ENCODE results near the gene CLCN1.
"Not testable (repeated sequence)": the region's sequence is repeated elsewhere in the genome, so short reads cannot be mapped to it uniquely, and the experiment has no call there.

Gene CLCN1

DNA sequence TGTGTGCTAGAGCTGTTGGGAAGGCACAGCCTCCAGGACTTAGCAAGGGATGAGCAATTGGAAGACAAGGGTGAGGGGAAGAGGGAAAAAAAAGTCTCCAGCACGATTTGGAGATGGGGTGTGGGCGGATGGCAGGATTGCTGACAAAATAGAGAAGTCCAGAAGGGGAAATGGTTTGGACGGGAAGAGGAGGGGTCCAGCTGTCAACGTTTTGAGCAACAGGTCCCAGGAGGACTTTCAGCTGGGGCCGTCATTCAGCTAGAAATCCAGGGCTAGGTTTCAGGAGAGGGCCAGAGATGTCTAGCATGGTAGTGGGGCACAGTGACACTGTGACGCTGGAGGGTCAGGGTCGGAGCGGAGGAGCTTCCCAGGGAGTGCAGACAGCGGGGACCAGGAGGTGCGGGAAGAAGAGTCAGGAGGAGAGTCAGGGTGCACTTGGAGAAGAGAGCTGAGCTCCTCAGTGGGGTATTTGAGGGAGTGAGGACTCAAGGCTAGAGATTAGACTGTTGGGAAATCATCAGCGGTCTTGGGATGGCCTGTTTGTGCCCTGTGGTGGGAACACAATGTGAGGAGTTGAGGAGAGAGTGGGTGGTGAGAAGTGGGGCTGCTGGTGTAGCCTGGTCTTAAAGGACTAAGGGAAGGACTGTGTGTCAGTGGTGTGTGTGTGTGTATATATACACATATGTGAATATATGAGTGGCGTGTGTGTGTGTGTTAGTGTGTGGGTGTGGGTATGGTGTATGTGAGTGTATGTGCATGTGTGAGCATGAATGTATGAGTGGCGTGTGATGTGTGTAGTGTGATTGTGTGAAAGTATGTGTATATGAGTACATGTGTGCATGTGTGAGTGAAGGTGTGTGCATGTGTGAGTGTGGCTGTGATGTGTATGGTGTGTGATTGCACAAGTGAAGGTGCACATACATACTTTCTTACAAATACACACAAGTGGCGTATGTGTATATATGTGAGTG, 69.0 kb downstream of the CLCN1 start:
- DNase-seq (ENCODE audit: low read depth): no peak

DNA sequence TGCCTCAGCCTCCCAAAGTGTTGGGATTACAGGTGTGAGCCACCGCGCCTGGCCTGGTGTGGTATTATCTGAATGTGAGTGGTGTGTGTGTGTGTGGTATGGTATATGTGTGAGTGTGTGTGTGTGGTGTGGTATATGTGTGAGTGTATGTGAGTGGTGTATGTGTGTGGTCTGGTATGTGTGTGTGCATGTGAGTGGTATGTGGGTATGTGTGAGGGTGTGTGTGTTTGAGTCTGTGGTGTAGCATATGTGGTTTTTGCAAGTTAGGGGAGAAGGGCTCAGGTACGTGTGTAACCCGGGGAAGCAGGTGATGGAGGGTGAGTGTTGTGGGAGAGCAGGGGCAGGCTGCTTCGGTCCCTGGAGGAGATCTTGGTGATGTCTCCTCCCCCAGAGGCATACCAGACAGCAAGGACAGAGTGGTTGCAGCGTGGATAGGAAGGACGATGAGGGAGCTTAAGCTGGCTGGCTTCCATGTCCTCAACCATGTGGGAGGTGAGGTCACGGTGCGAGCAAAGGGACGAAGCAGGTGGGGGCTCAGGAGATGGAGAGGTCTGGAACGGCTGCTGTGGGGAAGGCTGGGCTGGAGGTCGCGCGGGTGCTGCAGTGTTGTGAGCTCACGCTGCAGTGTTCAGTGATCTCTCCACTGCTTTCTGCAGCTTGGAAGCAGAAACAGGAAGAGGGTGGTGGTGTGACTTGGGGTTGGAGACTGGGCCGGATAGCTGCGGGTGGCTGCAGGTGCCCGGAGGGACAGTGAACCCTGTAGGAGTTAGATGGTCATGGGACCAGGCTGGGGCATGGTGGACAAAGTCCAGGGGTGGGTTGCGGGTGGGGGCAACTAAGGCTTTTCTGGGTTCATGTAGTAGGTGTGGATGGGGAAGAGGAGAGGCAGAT, 70.2 kb downstream of the CLCN1 start:
- DNase-seq (ENCODE audit: low read depth): no peak

DNA sequence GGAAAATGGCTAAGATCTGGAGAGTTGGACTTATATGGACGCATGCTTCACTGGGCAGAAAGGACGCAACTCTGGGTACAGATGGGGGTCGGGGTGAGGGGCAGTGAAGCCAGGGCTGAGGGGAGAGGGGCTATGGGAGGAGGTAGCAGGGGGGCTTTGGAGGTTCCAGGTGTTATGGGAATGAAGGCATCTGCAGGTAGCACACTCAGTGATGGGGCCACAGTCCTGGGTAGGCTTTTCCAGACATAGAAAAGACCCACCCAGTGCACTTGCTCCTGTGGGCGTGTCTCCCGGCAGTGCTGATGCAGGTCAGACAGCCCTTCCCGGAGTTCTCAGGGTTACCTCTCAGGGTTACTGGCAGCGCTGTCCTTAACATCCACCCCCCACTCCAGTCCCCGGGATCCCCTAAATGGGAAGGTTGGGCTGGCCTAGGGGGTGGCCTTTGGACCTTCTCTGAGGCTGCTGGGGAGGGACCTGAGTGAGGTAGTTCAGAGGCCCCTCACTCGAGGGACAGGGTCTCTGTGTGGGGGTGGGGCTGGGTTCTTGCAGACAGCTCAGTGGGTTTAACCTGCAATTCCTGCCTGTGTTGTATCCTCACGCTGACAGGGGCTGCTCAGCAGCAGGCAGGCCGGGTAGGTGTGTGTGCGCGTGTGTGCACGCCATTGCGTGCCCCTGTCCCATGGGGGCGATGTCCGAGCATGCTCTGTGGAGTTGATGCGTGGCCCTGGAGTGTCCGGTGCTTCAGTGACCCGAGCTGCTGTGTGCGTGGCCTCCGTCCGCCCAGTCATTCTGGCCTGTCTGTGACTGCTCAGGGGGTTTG, 71.5 kb downstream of the CLCN1 start:
- DNase-seq (ENCODE audit: low read depth): no peak

DNA sequence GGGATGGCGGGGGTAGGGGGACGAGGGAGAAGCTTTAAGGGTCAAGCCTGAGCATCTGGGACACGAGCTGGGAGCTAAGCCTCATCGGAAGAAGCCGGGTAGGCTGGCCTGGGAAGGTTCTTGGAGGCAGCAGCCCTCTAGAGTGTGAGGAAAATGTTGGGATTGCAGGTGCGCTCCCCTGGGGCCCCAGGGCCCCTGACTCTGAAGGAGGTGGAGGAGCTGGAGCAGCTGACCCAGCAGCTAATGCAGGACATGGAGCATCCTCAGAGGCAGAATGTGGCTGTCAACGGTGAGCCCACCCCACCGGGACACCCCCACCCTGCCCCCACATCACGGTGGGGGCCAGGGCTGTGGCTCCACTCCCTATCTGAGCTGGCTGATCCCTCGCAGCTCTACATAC, 72.1 kb downstream of the CLCN1 start:
- DNase-seq (ENCODE audit: low read depth): no peak

- DNase-seq (ENCODE audit: low read depth): no peak
Measured at GRCh38 chr7:143388491-143389101, 72.7 kb downstream of the CLCN1 start.

- no peak for DNase-seq (ENCODE audit: low read depth)
Measured at GRCh38 chr7:143389316-143390103, 73.6 kb downstream of the CLCN1 start.

GRCh38 chr7:143390104-143390772, 74.3 kb downstream of the CLCN1 start:
- no peak for DNase-seq (ENCODE audit: low read depth)

GRCh38 chr7:143390773-143391317, 74.9 kb downstream of the CLCN1 start:
- no peak for DNase-seq (ENCODE audit: low read depth)

DNA sequence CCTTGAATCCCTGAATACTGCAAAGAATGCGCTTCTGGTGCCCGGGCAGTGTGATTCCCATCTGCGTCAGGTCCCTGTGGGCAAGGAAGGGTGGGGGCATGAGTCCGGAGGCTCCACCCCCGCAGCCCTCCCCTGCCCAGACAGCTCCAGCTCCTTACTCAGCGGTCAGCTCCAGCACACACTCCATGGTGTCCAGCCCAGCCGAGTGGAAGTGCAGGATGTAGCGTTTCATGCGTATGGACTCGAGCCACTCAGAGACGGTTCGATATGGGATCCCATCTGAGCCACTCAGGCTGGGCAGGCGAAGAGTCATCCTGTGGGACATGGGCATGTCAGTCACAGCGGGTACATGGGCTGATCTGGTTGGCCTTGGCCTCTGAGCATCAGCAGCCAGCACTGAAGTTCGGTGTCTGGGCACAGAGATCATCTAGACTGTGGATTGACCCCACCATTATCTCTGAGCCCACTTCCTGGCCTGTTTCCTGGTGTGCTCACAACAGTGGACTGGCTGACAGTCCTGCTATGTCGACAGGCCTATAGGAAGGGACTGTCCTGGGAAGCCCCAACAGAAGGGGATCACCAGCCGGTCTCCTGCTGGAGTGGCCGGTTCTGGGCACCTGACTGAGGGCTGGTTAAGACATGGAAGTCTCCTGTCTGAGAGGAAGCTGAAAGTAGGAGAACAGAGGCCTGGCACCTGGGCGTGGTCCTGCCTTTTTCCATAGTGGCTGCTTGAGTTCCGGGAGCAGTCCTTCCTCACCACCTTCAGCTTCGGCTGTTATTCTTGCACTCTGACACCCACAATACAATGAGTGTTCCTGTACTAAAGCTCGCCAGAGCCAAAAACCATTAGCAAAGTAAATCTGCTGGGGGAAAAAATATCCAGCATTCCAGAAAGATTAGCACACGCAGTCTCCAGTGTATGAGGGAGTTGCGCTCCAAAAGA, 75.8 kb downstream of the CLCN1 start:
- DNase-seq (ENCODE audit: low read depth): peak; percentile 67

GRCh38 chr7:143392427-143392826, 76.5 kb downstream of the CLCN1 start:
- DNase-seq (ENCODE audit: low read depth): not testable (repeated sequence)

DNA sequence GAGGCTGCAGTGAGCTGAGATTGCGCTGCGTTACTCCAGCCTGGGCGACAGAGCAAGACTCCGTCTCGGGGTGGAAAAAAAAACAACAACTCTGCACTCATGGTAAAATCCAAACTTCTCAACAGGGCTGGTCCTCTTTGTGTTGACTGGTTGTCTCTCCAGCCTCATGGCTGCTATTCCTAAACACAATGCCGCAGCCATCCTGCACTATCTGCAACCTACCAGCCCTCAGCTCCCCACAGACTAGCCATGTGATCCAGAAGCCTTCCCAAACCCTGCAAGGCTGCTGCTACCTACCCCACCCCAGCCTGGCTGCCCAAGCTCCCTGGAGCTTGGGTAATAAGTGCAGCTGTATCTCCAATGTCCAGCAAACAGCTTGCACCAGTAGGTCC, 77.0 kb downstream of the CLCN1 start:
- DNase-seq (ENCODE audit: low read depth): no peak

DNA sequence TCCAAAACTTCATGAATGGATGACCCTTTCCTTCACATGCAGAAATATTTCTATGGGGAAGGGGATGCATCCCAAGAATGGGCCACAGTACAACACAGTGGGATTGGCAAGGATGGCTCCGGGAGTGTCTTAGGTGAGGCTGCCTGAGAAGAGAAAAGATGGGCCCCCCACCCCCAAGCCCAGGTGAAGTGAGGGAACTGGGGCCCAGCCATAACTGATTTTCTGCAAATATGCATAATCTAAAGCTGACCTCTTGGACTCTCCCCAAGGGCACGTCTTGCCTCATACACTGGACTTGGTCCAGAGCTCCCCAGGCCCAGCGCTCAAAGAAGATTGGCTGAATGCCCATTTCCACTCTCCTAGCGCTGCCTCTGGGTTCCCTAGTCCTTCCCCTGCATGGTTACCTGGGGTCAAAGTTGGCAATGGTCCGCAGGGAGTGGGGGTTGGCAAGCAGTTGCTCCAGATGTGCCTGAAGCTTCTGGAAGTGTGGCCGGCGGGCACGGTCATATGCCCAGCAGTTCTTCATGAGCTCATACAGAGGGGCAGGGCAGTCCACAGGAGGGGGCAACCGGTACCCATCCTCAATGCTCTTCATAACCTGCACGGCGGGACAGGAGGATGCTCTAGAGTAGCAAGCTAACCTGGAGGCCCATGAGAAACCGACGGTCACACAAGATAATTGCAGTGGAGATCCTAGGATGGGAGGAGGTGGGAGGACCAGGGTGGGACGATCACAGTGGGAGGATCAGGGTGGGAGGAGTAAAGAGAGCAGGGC, 77.5 kb downstream of the CLCN1 start:
- DNase-seq (ENCODE audit: low read depth): peak; percentile 55

DNA sequence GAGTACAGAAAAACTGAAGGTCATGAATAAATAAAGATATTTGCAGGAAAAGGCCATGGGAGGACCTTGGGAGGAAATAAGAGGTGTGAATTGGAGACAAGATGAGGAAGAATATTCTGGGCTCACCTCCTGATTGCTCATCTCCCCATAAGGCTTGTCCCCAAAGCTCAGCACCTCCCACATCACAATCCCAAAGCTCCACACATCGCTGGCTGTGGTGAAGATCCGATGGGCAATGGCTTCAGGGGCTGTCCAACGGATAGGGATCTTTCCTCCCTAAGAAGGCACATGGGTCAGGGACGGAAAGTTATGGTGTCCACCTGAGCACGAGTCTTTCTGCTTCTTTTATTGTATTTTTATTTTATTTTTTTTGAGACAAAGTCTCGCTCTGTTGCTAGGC, 78.2 kb downstream of the CLCN1 start:
- no peak for DNase-seq (ENCODE audit: low read depth)

DNA sequence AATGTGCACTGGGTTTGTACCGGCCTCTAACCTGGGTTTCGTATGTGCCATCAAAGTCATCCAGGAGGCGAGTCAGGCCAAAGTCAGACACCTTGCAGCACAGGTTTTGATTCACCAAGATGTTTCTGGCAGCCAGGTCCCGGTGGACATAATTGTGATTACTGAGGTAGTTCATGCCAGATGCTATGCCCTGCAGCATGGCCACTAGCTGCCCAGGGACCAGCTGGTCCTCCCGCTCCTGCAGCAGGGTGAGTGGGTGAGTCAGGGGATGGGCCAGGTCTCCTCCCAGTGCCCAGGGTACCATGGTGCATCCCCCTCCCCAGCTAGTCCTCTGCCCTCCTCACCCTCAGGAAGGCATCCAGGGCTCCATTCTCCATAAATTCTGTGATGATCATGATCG, 78.9 kb downstream of the CLCN1 start:
- no peak for DNase-seq (ENCODE audit: low read depth)

- DNase-seq (ENCODE audit: low read depth): no peak
Measured at GRCh38 chr7:143395187-143396149, 79.6 kb downstream of the CLCN1 start.

- no peak for DNase-seq (ENCODE audit: low read depth)
Measured at GRCh38 chr7:143396182-143396581, 80.3 kb downstream of the CLCN1 start.

Measured in fibroblast of the conjunctiva (primary cell).